Fibroblast of lung (primary cell): ENCODE results near the gene SNCG. TPM values are rescaled to one million over a fixed set of nuclear protein-coding genes. Genes with fewer than 3 reads are reported as not detected.
"Not testable (repeated sequence)": the region's sequence is repeated elsewhere in the genome, so short reads cannot be mapped to it uniquely, and the experiment has no call there.

Experiments
- DNase-seq, 2 donors: peaks; one replicate each; pipeline versions ENCODE4 v3.0.0 to v3.0.0-alpha.2; 2010; ENCODE audit warnings: low read depth in 2 of 2
- H2AFZ ChIP-seq: 2 replicates; pipeline ENCODE4 v1.5.1; 2012; ENCODE audit warnings: low read length, control low read depth, inconsistent platforms
- H3K27ac ChIP-seq: 2 replicates; pipeline ENCODE4 v1.5.1; 2011; ENCODE audit warnings: low read length, control low read depth; ENCODE audit not compliant: insufficient read depth
- H3K27me3 ChIP-seq: 2 replicates; pipeline ENCODE4 v1.5.1; 2011; ENCODE audit warnings: mild to moderate bottlenecking, low read length; ENCODE audit not compliant: control insufficient read depth, insufficient read depth
- H3K36me3 ChIP-seq: 2 replicates; pipeline ENCODE4 v1.5.1; 2011; ENCODE audit warnings: low read length; ENCODE audit not compliant: control insufficient read depth, insufficient read depth
- H3K4me1 ChIP-seq: 2 replicates; pipeline ENCODE4 v1.5.1; 2011; ENCODE audit warnings: low read length; ENCODE audit not compliant: control insufficient read depth, insufficient read depth; ENCODE audit errors: extremely low read depth
- H3K4me2 ChIP-seq: 2 replicates; pipeline ENCODE4 v1.5.1; 2011; ENCODE audit warnings: low read length, control low read depth; ENCODE audit not compliant: insufficient read depth; ENCODE audit errors: extremely low read depth
- H3K4me3 ChIP-seq, 4 experiments: fragments of 200-600 bp in 1 of 4; sonication (generic) in 1 of 4; replicated peaks in 1 of 4; 2 replicates each; pipeline ENCODE4 v1.5.1; 2011 to 2016; ENCODE audit warnings: low read length in 4 of 4, low read depth in 3 of 4, mild to moderate bottlenecking in 3 of 4, control low read depth in 2 of 4, inconsistent platforms in 1 of 4, mixed read lengths in 1 of 4; ENCODE audit not compliant: insufficient read depth in 1 of 4; ENCODE audit errors: control extremely low read depth in 1 of 4
- H3K79me2 ChIP-seq: 2 replicates; pipeline ENCODE4 v1.5.1; 2012; ENCODE audit warnings: mild to moderate bottlenecking, low read length, inconsistent platforms; ENCODE audit not compliant: control insufficient read depth, insufficient read depth
- H3K9ac ChIP-seq: 2 replicates; pipeline ENCODE4 v1.5.1; 2011; ENCODE audit warnings: mild to moderate bottlenecking, low read length, control low read depth; ENCODE audit not compliant: insufficient read depth
- H3K9me3 ChIP-seq: 2 replicates; pipeline ENCODE4 v1.5.1; 2012; ENCODE audit warnings: low read depth, low read length; ENCODE audit not compliant: control insufficient read depth, insufficient read depth
- H4K20me1 ChIP-seq: 2 replicates; pipeline ENCODE4 v1.5.1; 2011; ENCODE audit warnings: low read length; ENCODE audit not compliant: control insufficient read depth, insufficient read depth; ENCODE audit errors: extremely low read depth
- CTCF ChIP-seq, 2 donors: IDR thresholded peaks in 1 of 2; conservative IDR thresholded peaks in 1 of 2; 1 replicate in 1 of 2; 2 replicates in 1 of 2; pipeline ENCODE4 v1.5.1; 2011 to 2012; ENCODE audit warnings: low read length in 2 of 2, control low read depth in 1 of 2, inconsistent platforms in 1 of 2, low read depth in 1 of 2, mild to moderate bottlenecking in 1 of 2
- EZH2 ChIP-seq: IDR thresholded peaks from 2 replicates; pipeline ENCODE4 v1.5.1; 2012; ENCODE audit warnings: low read length, control low read depth, mild to moderate bottlenecking; ENCODE audit errors: missing control alignments
- polyA plus RNA-seq, 2 donors: library from polyadenylated mRNA; depleted of rRNA in 1 of 2; stranded (reverse) in 1 of 2; unstranded in 1 of 2; fragments of >200 nt; gene quantifications; 2 replicates each; pipeline ENCODE4 v1.2.1, GENCODE V29; 2011 to 2012; ENCODE audit warnings: missing spikeins in 1 of 2
- total RNA-seq: library from RNA; depleted of rRNA; stranded (reverse); fragments of >200 nt; gene quantifications from 2 replicates; pipeline ENCODE4 v1.2.1, GENCODE V29; 2014

Gene SNCG
- total and polyA plus RNA-seq, 2 donors (not counting 1 experiment from before 2014, with no cell fraction given), result 21.3 to 34.4 TPM

DNA sequence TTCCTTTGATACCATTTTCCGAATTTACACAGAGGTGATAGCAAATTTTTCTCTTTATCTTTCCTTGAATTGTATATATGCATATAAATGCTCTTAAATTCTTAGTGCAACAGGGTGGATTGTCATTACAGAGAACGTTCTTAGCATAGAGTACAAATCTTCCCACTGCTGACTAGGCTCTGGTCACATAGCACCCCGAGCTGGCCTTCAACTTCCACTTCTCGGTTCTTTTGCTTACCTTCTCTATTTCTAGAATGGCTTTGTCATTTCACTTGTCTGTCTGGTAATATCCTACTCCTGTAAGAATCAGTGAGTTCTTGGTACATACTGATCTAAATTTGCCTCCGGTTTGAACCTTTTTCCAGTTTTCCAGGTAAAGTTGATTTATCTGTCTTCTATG is 23.3 kb downstream of the SNCG start:
- Histone ChIP-seq H3K9me3 (no peaks in the 10 kb centered on the region), H3K79me2 (no peaks in the 10 kb centered on the region), H3K4me1 (no peaks in the 10 kb centered on the region), H3K4me3 (no peak overlapping the region), H2AFZ (no peak overlapping the region), H3K36me3 (no peaks in the 10 kb centered on the region), H3K27ac (no peak overlapping the region), H3K4me2 (no peak overlapping the region), H3K9ac (no peak overlapping the region), H3K27me3 (no peaks in the 10 kb centered on the region), H4K20me1 (no peaks in the 10 kb centered on the region)
- DNase-seq, result no peak
- TF ChIP-seq CTCF (conservative IDR thresholded peaks at IDR 0.05 in 1 of 2, IDR thresholded peaks at IDR 0.05 in 1 of 2; ENCODE audit: low read depth in 1 of 2, low read length in 2 of 2), result no peak
- no peak for TF ChIP-seq EZH2

DNA sequence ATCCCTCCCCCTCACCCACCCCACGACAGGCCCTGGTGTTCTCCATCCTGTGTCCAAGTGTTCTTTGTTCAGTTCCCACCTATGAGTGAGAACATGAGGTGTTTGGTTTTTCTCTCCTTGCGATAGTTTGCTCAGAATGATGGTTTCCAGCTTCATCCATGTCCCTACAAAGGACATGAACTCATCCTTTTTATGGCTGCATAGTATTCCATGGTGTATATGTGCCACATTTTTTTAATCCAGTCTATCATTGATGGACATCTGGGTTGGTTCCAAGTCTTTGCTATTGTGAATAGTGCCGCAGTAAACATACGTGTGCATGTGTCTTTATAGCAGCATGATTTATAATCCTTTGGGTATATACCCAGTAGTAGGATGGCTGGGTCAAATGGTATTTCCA is 26.1 kb downstream of the SNCG start:
- not testable (repeated sequence) for H3K79me2 ChIP-seq, H3K4me3 ChIP-seq, DNase-seq, H2AFZ ChIP-seq, H3K4me1 ChIP-seq, H3K9ac ChIP-seq, H3K36me3 ChIP-seq, H4K20me1 ChIP-seq, H3K9me3 ChIP-seq, H3K27me3 ChIP-seq, H3K4me2 ChIP-seq, H3K27ac ChIP-seq

- H3K79me2 ChIP-seq, result no peaks in the 10 kb centered on the region
- H3K4me1 ChIP-seq, result no peaks in the 10 kb centered on the region
- DNase-seq, result no peak
Observed at GRCh38 chr10:86988520-86988919, 30.1 kb downstream of the SNCG start.

DNA sequence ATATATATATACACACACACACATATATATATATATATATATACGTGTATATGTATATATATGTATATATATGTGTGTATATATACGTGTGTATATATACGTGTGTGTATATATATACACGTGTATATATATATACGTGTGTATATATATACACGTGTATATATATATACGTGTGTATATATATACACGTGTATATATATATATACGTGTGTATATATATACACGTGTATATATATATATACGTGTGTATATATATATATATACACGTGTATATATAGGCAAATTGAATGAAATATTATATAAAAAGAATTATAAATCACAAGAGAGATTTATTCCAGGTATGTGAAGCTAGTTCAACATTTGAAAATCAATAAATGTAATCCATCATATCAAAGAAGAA is 33.0 kb downstream of the SNCG start:
- H3K36me3 ChIP-seq, H3K4me1 ChIP-seq, H3K4me2 ChIP-seq, H3K4me3 ChIP-seq, H3K9me3 ChIP-seq, H3K27me3 ChIP-seq, H4K20me1 ChIP-seq, H3K27ac ChIP-seq, H3K79me2 ChIP-seq, H3K9ac ChIP-seq, DNase-seq, H2AFZ ChIP-seq: not testable (repeated sequence)

More at GRCh38 chr10:86988520-86988919, 30.1 kb downstream of the SNCG start:
- no peaks in the 10 kb centered on the region for H3K27me3 ChIP-seq
- no peak overlapping the region for H3K4me3 ChIP-seq
- H3K4me2 ChIP-seq, result no peak overlapping the region
- TF ChIP-seq CTCF (conservative IDR thresholded peaks at IDR 0.05 in 1 of 2, IDR thresholded peaks at IDR 0.05 in 1 of 2; ENCODE audit: low read depth in 1 of 2, low read length in 2 of 2) (no peak), EZH2 (no peak)
- no peaks in the 10 kb centered on the region for H4K20me1 ChIP-seq
- H3K9ac ChIP-seq, result no peak overlapping the region
- no peaks in the 10 kb centered on the region for H3K9me3 ChIP-seq
- H2AFZ ChIP-seq, result no peak overlapping the region
- no peak overlapping the region for H3K27ac ChIP-seq
- H3K36me3 ChIP-seq, result no peaks in the 10 kb centered on the region
